Measurements from ENCODE around the gene ETFA.
A peak's percentile ranks its signal among the peaks of the same experiment; 100 is the strongest.

Gene ETFA

DNA sequence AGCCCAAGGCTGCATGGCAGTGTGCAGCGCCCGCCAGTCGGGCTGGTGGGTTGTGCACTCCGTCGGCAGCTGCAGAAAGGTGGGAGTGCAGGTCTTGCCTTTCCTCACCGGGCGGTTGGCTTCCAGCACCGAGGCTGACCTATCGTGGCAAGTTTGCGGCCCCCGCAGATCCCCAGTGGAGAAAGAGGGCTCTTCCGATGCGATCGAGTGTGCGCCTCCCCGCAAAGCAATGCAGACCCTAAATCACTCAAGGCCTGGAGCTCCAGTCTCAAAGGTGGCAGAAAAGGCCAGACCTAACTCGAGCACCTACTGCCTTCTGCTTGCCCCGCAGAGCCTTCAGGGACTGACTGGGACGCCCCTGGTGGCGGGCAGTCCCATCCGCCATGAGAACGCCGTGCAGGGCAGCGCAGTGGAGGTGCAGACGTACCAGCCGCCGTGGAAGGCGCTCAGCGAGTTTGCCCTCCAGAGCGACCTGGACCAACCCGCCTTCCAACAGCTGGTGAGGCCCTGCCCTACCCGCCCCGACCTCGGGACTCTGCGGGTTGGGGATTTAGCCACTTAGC, 29.6 kb upstream of the ETFA start:
- DNase-seq (ENCODE audit: low read depth, low spot score): peak; percentile 48

DNA sequence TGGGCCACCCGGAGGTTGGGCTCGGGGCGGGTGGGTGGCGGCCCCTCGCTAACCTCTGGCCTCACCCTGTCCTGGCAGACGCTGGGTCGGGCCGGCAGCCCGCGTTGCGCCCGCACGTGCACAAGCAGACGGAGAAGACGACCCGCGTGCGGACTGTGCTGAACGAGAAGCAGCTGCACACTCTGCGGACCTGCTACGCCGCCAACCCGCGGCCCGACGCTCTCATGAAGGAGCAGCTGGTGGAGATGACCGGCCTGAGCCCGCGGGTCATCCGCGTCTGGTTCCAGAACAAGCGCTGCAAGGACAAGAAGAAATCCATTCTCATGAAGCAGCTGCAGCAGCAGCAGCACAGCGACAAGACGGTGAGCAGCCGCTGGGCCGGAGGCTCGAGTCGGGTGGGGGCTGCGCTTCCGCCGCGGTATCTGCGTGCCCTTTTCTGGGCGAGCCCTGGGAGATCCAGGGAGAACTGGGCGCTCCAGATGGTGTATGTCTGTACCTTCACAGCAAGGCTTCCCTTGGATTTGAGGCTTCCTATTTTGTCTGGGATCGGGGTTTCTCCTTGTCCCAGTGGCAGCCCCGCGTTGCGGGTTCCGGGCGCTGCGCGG, 29.0 kb upstream of the ETFA start:
- DNase-seq (ENCODE audit: low read depth, low spot score): peak; percentile 58

DNA sequence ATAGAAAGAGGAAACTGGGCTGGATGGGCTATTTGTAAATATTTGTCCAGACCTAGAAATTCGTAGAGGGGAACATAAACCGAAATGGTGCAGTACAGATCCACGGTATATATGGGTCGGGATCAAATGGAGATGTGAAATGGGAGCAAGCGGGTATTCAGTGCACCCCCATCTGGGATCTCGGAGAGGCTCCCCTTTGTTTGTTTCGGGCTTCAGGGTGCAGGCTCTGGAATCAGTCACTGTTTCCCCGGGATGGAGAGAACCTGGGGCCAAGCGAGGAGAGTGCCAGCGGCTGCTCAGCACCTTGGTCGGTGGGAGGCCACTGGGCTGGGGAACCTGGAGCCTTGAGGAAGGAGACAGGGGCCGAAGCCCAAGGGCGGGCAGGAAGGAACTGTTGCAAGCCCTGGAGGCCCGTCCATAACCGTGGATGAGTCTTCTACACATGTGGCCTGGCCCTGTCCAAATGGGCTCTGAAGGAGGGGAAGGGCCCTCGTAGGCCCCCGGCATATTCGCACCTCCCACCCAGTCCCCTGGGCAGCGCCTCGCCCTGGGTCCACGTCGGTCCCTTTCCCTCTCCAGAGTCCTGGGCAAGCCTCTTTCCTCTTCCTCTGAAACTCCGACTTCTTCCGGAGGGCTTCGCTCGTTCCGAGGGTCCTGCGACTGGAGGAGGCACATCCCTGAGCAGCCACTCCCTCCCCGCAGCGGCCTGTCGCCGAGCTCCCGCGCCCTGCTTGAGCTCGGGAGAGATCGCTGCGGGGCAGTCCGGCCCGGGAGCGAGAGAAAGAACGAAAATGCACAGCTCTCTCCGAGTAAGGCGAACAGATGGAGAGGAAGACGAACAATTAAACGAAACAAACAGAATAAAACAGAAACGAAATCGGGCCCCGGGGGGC, 28.3 kb upstream of the ETFA start:
- DNase-seq (ENCODE audit: low read depth, low spot score): peak; percentile 65

DNA sequence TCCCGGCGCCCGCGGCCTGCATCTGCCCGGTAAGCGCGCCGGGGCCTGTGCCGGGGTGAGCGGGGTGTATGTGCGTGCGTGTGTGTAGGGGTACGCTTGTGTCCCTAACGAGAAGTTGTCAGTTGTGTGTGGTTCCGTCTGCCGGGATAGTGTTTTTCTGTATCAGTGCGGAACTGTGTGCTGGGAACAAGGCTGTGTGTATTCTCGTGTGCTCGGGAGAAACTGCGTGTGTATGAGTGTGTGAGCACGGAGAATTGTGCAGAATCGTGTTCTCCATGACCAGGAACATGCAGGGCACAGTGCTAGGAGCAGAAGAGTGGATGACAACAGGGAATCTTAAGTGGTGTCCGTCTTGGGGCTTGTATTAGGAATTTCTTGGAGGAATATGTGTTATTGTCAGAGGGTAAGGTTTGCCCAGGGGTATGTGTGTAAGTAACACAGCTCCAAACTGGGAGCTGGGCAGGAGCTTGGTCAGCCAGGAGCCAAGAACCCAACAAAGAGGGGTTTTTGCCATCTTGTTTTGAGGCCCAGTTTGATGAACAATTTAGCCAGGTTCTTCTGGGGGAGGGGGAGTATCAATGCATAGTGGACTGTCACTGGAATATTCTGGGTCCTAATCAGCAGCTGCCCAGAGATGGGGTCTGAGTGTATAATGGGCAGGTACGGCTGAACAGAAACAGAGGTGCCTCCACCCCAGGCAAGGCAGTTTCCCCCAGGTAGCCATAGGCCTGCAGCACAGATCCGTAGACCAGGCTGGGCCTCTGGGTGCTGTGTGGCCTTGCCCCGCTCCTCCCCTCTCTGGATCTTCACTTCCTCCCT, 27.4 kb upstream of the ETFA start:
- DNase-seq (ENCODE audit: low read depth, low spot score): no peak

DNA sequence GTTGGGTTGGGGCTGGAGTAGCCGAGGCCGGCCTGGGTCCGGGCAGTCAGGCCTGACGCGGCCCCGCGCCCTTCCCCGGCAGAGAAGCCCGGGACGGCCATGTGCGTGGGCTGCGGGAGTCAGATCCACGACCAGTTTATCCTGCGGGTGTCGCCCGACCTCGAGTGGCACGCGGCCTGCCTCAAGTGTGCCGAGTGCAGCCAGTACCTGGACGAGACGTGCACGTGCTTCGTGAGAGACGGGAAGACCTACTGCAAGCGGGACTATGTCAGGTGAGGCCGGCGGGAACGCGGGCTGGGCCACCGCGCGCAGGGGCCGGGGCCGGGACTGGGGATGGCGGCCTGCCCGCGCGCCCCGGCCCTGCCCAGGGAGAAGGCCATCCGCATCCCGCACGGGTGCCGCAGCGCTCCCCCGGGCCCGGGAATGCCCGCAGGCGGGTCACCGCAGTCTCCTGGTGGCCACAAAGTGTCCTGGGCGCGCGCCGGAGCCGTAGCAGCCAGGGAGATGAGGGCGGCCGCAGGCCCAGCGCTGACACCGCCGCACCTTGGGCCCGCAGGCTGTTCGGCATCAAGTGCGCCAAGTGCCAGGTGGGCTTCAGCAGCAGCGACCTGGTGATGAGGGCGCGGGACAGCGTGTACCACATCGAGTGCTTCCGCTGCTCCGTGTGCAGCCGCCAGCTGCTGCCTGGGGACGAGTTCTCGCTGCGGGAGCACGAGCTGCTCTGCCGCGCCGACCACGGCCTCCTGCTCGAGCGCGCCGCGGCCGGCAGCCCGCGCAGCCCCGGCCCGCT, 26.6 kb upstream of the ETFA start:
- peak; percentile 55 for DNase-seq (ENCODE audit: low read depth, low spot score)

DNA sequence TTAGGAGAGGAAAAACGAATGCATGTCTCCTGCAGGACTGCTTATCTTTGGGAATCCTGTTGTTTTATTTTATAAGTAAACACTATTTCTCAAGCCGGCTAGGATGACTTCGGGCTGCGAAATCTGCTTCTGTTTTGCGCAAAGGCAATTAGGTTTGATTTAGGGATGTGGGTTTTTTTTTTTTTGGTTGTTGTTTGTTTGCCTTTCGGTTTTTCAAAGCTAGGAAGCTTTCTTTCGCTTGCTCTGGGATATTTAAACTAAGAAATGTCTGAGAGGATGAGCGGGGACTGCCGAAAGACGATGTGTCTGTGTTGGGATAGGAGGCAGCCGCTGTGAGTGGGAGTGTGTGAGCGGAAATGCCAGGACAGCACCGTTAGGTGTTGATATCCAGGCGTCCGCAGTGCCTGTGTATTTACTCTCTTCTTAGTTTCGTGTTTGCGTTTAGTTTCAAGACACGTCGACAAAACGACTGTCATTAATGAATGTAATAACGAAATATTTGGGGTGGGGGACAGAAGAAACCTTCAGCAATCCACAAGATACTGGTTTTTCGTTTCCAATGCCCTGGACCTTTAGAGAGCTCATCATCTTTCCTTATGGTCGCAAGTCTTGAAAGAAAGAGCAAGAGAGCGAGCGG, 25.9 kb upstream of the ETFA start:
- peak; percentile 42 for DNase-seq (ENCODE audit: low read depth, low spot score)

DNA sequence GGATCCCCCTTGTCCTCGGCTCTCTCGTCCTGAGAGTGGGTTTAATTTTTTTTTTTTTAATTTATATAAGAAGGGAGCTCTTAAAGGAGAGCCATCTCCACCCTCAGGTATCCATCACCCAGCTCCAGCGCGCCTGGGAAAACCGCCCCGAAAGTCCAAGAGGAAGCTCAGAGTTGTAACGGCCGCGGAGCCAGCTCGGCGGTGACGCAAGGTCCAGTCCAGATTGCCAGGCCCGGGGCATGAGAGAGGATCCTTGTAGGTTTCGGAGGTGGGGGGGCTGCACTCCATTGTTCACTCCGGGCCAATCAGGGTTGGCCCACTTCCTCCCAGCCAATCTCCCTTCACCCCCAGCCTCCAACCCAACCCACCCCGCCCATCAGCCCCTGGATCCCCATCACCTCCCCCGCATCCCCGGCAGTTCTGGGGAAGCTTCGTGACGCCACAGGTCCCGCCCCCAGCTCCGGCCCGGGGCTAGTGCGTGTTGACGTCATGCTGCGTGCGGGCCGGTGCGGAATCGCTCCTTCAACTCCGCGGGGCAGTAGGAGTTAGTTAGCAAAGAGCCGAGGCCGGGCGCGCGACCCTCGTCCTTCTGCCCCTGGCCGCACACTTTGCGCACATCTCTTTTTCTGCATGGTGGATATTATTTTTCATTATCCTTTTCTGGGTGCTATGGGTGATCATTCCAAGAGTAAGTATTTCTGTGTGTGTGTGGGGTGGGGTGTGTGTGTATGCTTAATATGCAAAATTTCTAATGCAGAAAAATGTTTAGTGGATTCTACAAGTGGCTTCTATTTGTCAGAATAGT, 25.2 kb upstream of the ETFA start, which contains the start of gene ISL2:
ISL2 (plus strand) TSS at position 520 of the 805 bp plus-strand sequence; CDS start at position 631, 111 bp downstream.
- DNase-seq (ENCODE audit: low read depth, low spot score): peak; percentile 88

DNA sequence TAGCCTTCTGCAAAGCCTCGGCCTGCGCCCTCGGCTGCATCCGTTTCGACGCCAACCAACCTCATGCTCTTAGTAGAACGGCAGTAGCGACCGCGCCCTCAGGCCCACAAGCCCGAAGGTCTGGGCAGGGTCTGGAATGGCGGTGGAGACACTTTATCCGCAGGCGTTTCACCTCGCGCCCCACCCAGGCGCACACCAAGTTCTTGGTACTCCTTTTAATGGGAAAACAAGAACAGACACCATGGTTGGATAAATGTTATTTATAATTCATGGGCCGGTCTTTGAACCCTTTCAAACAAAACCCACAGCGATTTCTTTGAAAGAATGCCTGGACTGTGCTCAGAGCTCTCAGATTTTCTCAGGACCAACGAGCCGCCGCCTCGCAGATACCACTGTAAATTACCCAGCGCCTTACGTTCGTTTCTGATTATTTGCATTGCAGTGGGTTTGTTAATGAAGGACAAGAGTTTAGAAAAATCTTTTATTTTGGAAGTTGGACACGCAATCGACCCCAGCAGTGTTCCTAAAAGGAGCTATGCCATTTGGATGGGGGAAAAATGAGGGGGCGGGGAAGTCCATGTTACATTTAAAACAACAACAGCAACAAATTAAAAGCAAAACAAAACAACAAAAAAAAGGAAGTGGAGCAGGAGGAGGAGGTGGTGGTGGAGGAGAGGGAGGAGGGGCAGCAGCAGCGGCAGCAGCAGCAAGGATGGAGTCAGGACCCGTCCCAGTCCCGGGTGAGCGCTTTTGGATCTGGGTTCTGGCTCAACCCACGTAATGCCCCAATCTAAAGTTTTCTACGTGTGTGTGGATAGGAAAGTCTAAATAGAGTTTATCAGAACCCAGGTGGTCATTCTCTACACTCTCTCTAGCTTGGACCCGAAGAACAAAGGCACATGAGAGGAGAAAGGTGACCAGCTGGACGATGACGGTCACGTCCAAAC, 24.3 kb upstream of the ETFA start:
- peak; percentile 45 for DNase-seq (ENCODE audit: low read depth, low spot score)

DNA sequence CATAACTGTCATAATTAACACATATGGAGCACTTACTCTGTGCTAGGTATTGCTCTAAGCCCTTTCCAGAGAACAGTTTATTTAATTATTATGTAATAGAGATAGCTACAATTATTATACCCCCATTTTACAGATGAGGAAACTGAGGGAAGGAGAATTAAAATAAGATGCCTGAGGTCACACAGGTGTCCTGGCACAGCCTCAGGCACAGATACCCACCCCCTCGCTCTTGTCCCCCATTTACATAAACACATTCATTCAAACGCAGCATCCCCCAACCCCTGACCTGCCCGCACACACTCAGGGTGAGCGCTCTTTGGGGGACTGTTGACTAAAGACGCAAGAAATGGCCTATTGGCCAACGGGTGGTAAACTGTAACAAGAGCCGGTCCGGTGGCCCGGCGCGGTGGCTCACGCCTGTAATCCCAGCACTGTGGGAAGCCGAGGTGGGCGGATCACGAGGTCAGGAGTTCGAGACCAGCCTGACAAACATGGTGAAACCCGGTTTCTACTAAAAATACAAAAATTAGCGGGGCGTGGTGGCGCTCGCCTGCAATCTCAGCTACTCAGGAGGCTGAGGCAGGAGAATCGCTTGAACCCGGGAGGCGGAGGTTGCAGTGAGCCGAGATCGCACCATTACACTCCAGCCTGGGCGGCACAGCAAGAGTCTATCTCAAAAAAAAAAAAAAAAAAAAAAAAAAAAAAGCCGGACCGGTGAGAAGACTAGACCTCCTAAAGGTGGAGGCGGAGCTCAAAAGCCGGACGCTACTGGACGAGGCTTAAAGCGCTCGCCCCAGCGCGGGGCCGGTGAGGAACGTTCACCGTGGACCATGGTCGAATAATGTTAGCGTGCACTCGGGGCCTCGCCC, 23.4 kb upstream of the ETFA start:
- no peak for DNase-seq (ENCODE audit: low read depth, low spot score)

DNA sequence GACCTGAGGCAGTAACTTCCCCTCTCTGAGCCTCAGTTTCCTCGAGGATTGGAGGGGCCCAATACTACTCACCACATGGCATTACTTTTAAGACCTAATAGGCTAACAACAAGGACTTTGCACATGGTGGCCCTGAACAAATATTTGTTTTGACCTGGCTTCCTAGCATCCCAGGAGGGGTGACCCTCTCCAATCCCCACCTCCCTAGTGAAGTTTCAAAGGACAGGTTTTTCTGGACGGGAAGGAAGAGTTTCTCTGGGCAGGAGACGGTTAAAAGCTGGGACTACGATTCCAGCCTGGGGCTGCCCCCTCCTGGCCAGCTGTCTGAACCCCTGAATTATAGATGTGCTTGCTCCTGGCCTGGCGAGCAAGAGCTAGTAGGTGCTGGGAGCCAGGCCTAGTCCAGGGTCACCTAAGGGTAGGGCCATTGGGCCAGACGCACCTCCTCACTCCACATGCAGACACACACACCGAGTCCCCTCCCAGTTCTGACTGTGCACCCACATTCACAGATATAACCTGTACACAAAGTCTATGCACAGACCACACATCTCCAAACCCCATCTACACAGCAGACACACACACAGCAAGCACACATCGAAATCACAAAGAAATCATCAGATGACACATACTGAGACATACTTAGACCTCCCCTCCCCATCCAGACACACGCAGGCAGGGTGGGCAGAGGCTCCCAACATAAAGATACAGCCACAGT, 22.6 kb upstream of the ETFA start:
- no peak for DNase-seq (ENCODE audit: low read depth, low spot score)

DNA sequence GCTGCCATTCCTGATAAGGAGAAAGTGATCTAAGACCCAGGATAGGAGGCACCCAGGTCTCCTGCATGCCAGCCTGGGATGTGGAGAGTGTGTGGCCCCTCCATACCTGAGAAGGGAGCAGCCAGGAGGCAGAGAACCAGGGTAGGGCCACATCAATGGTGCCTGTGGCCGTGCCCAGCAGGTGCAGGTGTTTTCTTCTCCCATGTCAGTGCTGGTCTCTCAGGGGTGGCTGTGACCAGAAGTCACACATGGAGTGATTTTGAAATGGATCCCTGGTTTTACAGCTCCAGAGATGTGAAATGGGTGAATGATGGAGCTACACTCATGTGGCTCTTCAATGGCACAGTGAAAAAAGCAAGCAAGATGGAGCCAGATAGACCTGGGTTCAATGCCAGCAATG, 22.0 kb upstream of the ETFA start:
- no peak for DNase-seq (ENCODE audit: low read depth, low spot score)

DNA sequence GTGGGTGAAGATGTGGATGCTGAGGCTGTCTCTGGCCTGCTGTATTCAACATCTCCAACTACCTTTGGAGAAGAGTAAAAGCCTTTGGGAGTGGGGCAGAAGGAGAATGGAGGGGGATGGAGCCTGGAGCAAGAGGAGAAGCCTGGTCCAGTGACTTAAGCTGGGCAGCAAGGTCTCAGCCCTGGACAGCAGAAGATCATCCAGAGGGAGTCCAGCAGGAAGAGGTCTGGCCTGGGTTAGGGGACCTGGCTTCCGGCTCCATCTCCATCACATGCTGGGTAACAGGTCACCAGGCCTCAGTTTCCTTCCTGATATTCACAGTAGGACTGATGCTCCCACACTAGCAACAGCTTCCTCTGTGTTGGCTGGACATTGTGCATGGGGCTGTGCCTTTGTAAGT, 21.5 kb upstream of the ETFA start:
- DNase-seq (ENCODE audit: low read depth, low spot score): no peak

DNA sequence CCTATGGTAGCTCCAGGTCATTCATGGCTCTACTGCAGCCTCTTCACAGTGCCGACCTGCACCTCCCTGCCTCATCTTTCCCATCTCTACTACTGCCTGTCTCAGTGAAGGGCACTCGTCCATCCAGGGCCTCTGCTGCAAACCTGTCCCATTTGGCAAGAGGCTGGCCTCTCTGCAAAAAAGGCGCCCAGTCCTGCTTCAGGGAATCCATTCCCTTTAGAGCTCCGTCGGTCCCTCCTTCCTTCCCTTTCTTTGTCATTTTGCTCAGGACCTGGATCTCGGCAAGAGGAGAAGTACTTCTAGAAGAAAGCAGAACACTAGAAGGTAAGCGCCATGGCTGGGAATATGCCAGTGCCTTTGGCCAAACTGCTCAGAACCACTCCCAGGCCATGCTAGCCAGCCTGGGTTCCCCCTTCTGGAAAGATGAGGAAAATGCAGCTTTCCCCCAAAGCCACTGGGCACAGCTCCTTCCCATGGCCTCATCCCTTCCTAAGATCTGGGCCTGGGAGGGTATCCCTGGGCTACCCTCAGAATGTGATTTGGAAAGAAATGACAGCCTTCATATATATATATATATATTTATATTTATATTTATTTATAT, 18.9 kb upstream of the ETFA start:
- DNase-seq (ENCODE audit: low read depth, low spot score): peak; percentile 74

DNA sequence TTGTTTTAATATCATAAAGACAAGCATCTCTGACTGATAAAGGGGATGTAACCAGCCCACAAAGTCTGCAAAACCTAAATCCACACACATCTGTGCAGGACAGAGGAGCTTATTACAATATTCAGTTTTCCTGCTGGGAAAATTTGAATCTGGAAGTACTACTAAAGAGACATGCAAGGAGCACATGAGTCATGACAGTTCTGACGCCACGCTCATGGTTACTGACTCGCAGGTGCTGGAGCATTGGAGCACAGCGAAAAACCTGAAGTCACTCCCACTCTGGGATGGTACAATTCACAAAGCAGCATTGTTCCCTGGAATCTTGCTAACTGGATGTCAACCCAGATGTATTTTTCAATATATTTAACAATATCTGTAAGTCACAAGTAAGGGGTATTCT, 17.7 kb upstream of the ETFA start:
- no peak for DNase-seq (ENCODE audit: low read depth, low spot score)

DNA sequence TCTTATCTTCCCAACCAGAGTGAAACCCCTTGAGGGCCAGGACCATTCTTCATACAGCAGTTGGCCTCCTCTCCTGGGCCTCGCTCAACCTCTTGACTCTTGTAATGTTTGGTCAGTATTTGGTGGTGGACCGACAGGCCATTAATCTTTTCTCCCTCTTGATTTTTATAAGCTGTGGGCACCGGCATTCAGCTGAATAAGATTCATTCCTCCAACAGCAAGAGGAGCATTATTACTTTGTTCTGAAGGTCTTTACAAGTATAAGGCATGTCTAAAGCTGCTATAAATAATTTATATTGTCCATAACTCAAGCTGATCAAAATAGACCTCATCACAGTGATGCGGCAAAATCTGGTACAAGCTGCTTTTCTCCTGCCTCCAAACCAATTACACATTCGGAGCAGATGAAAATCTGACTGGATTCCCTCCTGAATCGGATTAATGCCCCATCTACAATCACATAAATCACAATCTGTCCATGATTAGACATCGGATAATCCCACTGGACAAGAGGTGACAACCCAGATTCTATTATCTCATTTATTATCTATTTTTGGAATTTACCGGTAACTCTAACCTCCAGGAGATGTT, 16.9 kb upstream of the ETFA start:
- no peak for DNase-seq (ENCODE audit: low read depth, low spot score)

Data from astrocyte of the hippocampus (primary cell).